Testis (tissue), 3 donors: ENCODE results near the gene CIDEB. TPM values are rescaled to one million over a fixed set of nuclear protein-coding genes. Genes with fewer than 3 reads are reported as not detected.

Source experiments
- DNase-seq: peaks from one replicate; pipeline ENCODE4 v3.0.0-alpha.2; 2019
- H3K27ac ChIP-seq, 2 donors: fragments of 200-600 bp; sonication (generic); one replicate each; pipeline ENCODE4 v1.5.1; 2019
- H3K27me3 ChIP-seq: fragments of 200-600 bp; sonication (generic); one replicate; pipeline ENCODE4 v1.5.1; 2019
- H3K36me3 ChIP-seq: fragments of 200-600 bp; sonication (generic); one replicate; pipeline ENCODE4 v1.5.1; 2017; ENCODE audit warnings: low read depth; ENCODE audit errors: missing control alignments
- H3K4me1 ChIP-seq: fragments of 200-600 bp; sonication (generic); one replicate; pipeline ENCODE4 v1.5.1; 2019
- H3K4me3 ChIP-seq, 2 donors: fragments of 200-600 bp; sonication (generic); one replicate each; pipeline ENCODE4 v1.5.1; 2017 to 2019
- H3K9me3 ChIP-seq: fragments of 200-600 bp; sonication (generic); one replicate; pipeline ENCODE4 v1.5.1; 2017
- CTCF ChIP-seq, 3 experiments: fragments of 450-650 bp in 2 of 3; fragments of 200-600 bp in 1 of 3; sonication (generic) in 1 of 3; IDR thresholded peaks; one replicate each; pipeline ENCODE4 v1.5.1; 2016 to 2019; ENCODE audit warnings: antibody characterized with exemption in 3 of 3, mild to moderate bottlenecking in 2 of 3, moderate library complexity in 1 of 3
- POLR2A ChIP-seq: fragments of 450-650 bp; IDR thresholded peaks from one replicate; pipeline ENCODE4 v1.6.1; 2017; ENCODE audit warnings: antibody characterized with exemption, mild to moderate bottlenecking, moderate library complexity
- WGBS, 2 donors: methylation state at CpG; one replicate each; pipeline ENCODE4 v1.1.5; 2018; 5-methylcytosine and 5-hydroxymethylcytosine counted together
- intact Hi-C: fragments of 100-400 bp; cut with DNase I; formaldehyde crosslinking; loops from one replicate; pipeline ENCODE4 v1.15.1; 2023; ENCODE audit warnings: low total_unique reads
- polyA plus RNA-seq: library from polyadenylated mRNA; stranded (reverse); fragments of 350-450 nt; fragmentation: Illumina TruSeq; extraction: RNeasy Lipid Tissue Mini Kit (QIAGEN cat#74804); gene quantifications from one replicate; pipeline ENCODE4 v1.2.3, GENCODE V29; 2014; ENCODE audit warnings: low read depth, low replicate concordance; ENCODE audit not compliant: insufficient read depth
- total RNA-seq, 2 donors: library from RNA; depleted of rRNA; stranded (reverse); fragments of >200 nt; gene quantifications; one replicate each; pipeline ENCODE4 v1.2.3, GENCODE V29; 2016

CIDEB gene
- total and polyA plus RNA-seq, 3 donors from 2014 or later, result 3.8 to 7.0 (median 6.6) TPM

GRCh38 chr14:24300326-24300980 lies 7.3 kb downstream of the CIDEB start:
- Histone ChIP-seq H3K9me3 (no peaks in the 10 kb centered on the region), H3K27me3 (no peaks in the 10 kb centered on the region), H3K4me1 (peaks cover 9% of the 10 kb centered on the region), H3K4me3 (peak overlapping the region; percentile 73 to 89), H3K27ac (no peak overlapping the region), H3K36me3 (no peaks in the 10 kb centered on the region)
- TF ChIP-seq CTCF (IDR thresholded peaks at IDR 0.05), result no peak
- 19 to 22% methylated on average over 16 of the region's 16 CpGs for WGBS, 2 donors
- intact Hi-C loops, result loop anchor here (5.0 kb wide), 1 partner anchor 58 kb away; the partner anchor contains the start of gene TINF2
- no peak for DNase-seq

GRCh38 chr14:24299255-24300191 lies 8.3 kb downstream of the CIDEB start, which contains the start of the genes DHRS1 and NOP9:
Gene DHRS1 (minus strand): TSS chr14:24299780. CDS start chr14:24299106, 674 bp downstream.
Gene NOP9 (plus strand): TSS chr14:24299850. CDS start chr14:24299955, 105 bp downstream.
- intact Hi-C loops, result loop anchor here (5.0 kb wide), 1 partner anchor 57 kb away; the partner anchor contains the start of gene TINF2
- peak within 1 kb of the TSS; percentile 65 to 82 for H3K27ac ChIP-seq
- H3K36me3 ChIP-seq, result no peaks in the 10 kb centered on the region
- TF ChIP-seq CTCF (IDR thresholded peaks at IDR 0.05), result peak in 1 of 3 experiments; percentile 25
- TF ChIP-seq POLR2A, result no peak
- 1% methylated on average over 12 to 74 of the region's 75 CpGs for WGBS, 2 donors
- peak; percentile 95 for DNase-seq
- no peaks in the 10 kb centered on the region for H3K9me3 ChIP-seq
- H3K4me1 ChIP-seq, result peaks cover 9% of the 10 kb centered on the region
- no peaks in the 10 kb centered on the region for H3K27me3 ChIP-seq
- peak within 1 kb of the TSS; percentile 73 to 89 for H3K4me3 ChIP-seq

GRCh38 chr14:24298892-24299254 lies 8.9 kb downstream of the CIDEB start:
- Histone ChIP-seq H3K27ac (peak overlapping the region; percentile 65 to 82), H3K4me1 (peaks cover 9% of the 10 kb centered on the region), H3K9me3 (no peaks in the 10 kb centered on the region), H3K27me3 (no peaks in the 10 kb centered on the region), H3K36me3 (no peaks in the 10 kb centered on the region), H3K4me3 (peak overlapping the region; percentile 73 to 89)
- TF ChIP-seq POLR2A, result no peak
- no peak for TF ChIP-seq CTCF (IDR thresholded peaks at IDR 0.05)
- no peak for DNase-seq
- 39 to 46% methylated on average over 7 of the region's 7 CpGs for WGBS, 2 donors
- intact Hi-C loops, result no loop called here

- intact Hi-C loops, result no loop called here
- Histone ChIP-seq H3K27ac (no peak overlapping the region), H3K4me1 (peaks cover 9% of the 10 kb centered on the region), H3K27me3 (no peaks in the 10 kb centered on the region), H3K36me3 (no peaks in the 10 kb centered on the region), H3K9me3 (no peaks in the 10 kb centered on the region), H3K4me3 (no peak overlapping the region)
- no peak for DNase-seq
- WGBS, 2 donors, result 64 to 66% methylated on average over 5 of the region's 5 CpGs
- TF ChIP-seq POLR2A, result no peak
- TF ChIP-seq CTCF (IDR thresholded peaks at IDR 0.05), result no peak
These were observed 10.4 kb downstream of the CIDEB start for GRCh38 chr14:24297190-24297964.
